ENCODE results near the gene GCH1. TPM values are rescaled to one million over a fixed set of nuclear protein-coding genes. Genes with fewer than 3 reads are reported as not detected.
"Not testable (repeated sequence)": the region's sequence is repeated elsewhere in the genome, so short reads cannot be mapped to it uniquely, and the experiment has no call there.

GCH1 gene
- total and polyA plus RNA-seq, 7 experiments from 2014 or later = 21.4 to 64.1 (median 23.2) TPM

DNA sequence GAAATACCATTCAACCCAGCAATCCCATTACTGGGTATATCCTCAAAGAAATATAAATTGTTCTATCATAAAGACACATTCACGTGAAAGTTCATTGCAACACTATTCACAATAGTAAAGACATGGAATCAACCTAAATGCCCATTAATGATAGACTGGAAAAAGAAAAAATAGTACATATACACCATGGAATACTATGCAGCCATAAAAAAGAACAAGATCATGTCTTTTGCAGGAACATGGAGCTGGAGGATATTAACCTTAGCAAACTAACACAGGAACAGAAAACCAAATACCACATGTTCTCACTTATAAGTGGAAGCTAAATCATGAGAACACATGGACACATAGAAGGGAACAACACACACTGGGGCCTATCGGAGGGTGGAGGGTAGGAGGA, 101.1 kb downstream of the GCH1 start:
- POLR2A ChIA-PET; H3K27me3 ChIP-seq (ENCODE audit: control insufficient read depth in 2 of 2, insufficient read depth in 2 of 2, low read length in 2 of 2); CTCF ChIA-PET; DNase-seq; H3K4me3 ChIP-seq (ENCODE audit: low read length); H3K9me3 ChIP-seq (ENCODE audit: control insufficient read depth in 2 of 3, low read length in 3 of 3); H3K4me1 ChIP-seq (ENCODE audit: control insufficient read depth in 2 of 2, insufficient read depth in 2 of 2, low read length in 2 of 2); H3K9me3 Mint-ChIP-seq; H3K27ac Mint-ChIP-seq; H3K4me3 Mint-ChIP-seq; H3K4me1 Mint-ChIP-seq; H3K27ac ChIP-seq (ENCODE audit: low read depth, low read length); H3K36me3 ChIP-seq (ENCODE audit: control insufficient read depth in 2 of 3, insufficient read depth in 3 of 3, low read length in 3 of 3); intact Hi-C loops (cut with micrococcal nuclease); ATAC-seq; H3K36me3 Mint-ChIP-seq: not testable (repeated sequence)
- H3K27me3 Mint-ChIP-seq = peaks cover 19 to 39% (median 21%) of the 10 kb centered on the region in 5 donors

- intact Hi-C loops (cut with micrococcal nuclease) = no loop called here
- H3K36me3 Mint-ChIP-seq = peaks cover 0 to 11% (median 3%) of the 10 kb centered on the region in 5 donors
- no peaks in the 10 kb centered on the region for H3K9me3 ChIP-seq (ENCODE audit: control insufficient read depth in 2 of 3, low read length in 3 of 3)
- DNase-seq = no peak
- no peak overlapping the region for H3K4me3 Mint-ChIP-seq
- H3K27ac ChIP-seq (ENCODE audit: low read depth, low read length) = no peak overlapping the region
- POLR2A ChIA-PET = no interaction called here
- H3K27me3 ChIP-seq (ENCODE audit: control insufficient read depth in 2 of 2, insufficient read depth in 2 of 2, low read length in 2 of 2) = peaks cover 0 to 3% of the 10 kb centered on the region in 2 donors
- CTCF ChIA-PET = no interaction called here
- H3K4me3 ChIP-seq (ENCODE audit: low read length) = no peak overlapping the region
- H3K27me3 Mint-ChIP-seq = peaks cover 7 to 34% (median 17%) of the 10 kb centered on the region in 5 donors
- no peak for ATAC-seq
- H3K36me3 ChIP-seq (ENCODE audit: control insufficient read depth in 2 of 3, insufficient read depth in 3 of 3, low read length in 3 of 3) = no peaks in the 10 kb centered on the region
- H3K4me1 Mint-ChIP-seq = no peaks in the 10 kb centered on the region
- no peak overlapping the region for H3K27ac Mint-ChIP-seq
- H3K9me3 Mint-ChIP-seq = peaks cover 0 to 10% (median 0%) of the 10 kb centered on the region in 11 donors
- no peaks in the 10 kb centered on the region for H3K4me1 ChIP-seq (ENCODE audit: control insufficient read depth in 2 of 2, insufficient read depth in 2 of 2, low read length in 2 of 2)
Measured at GRCh38 chr14:54798465-54799124, 104.0 kb downstream of the GCH1 start.

- H3K4me3 ChIP-seq (ENCODE audit: low read length) = no peak overlapping the region
- intact Hi-C loops (cut with micrococcal nuclease) = no loop called here
- peaks cover 0 to 11% (median 3%) of the 10 kb centered on the region in 5 donors for H3K36me3 Mint-ChIP-seq
- no peaks in the 10 kb centered on the region for H3K4me1 ChIP-seq (ENCODE audit: control insufficient read depth in 2 of 2, insufficient read depth in 2 of 2, low read length in 2 of 2)
- no peak for DNase-seq
- no peak for ATAC-seq
- ChIA-PET POLR2A (no interaction called here), CTCF (no interaction called here)
- no peaks in the 10 kb centered on the region for H3K36me3 ChIP-seq (ENCODE audit: control insufficient read depth in 2 of 3, insufficient read depth in 3 of 3, low read length in 3 of 3)
- no peak overlapping the region for H3K4me3 Mint-ChIP-seq
- no peak overlapping the region for H3K27ac Mint-ChIP-seq
- H3K4me1 Mint-ChIP-seq = no peaks in the 10 kb centered on the region
- peaks cover 0 to 10% (median 0%) of the 10 kb centered on the region in 11 donors for H3K9me3 Mint-ChIP-seq
- H3K9me3 ChIP-seq (ENCODE audit: control insufficient read depth in 2 of 3, low read length in 3 of 3) = no peaks in the 10 kb centered on the region
- no peak overlapping the region for H3K27ac ChIP-seq (ENCODE audit: low read depth, low read length)
- peaks cover 7 to 34% (median 17%) of the 10 kb centered on the region in 5 donors for H3K27me3 Mint-ChIP-seq
- peaks cover 0 to 3% of the 10 kb centered on the region in 2 donors for H3K27me3 ChIP-seq (ENCODE audit: control insufficient read depth in 2 of 2, insufficient read depth in 2 of 2, low read length in 2 of 2)
Measured at GRCh38 chr14:54797986-54798385, 104.6 kb downstream of the GCH1 start.

DNA sequence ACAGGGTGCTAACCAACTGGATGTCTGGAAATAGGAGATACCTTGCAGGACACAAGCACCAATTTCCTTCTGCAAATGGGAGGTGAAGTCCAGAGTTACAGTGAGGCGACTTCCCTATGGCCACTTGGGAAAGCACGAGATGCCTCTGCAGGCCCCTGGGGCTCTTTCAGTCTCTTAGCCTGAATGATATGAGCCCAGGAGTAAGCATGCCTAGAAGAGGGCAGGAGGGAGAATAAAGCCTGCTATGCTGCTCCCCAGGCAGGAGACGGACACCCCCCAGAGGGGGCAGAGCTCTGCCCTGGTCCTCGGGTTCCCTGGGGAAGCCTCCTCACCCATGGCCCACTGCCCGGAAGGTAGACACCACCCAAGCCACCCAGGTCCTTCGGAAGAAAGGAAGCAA, 105.1 kb downstream of the GCH1 start:
- DNase-seq (no peak), ATAC-seq (no peak)
- Histone ChIP-seq H3K36me3 (ENCODE audit: control insufficient read depth in 2 of 3, insufficient read depth in 3 of 3, low read length in 3 of 3) (no peaks in the 10 kb centered on the region), H3K9me3 (ENCODE audit: control insufficient read depth in 2 of 3, low read length in 3 of 3) (no peaks in the 10 kb centered on the region), H3K4me3 (ENCODE audit: low read length) (no peak overlapping the region), H3K27ac (ENCODE audit: low read depth, low read length) (no peak overlapping the region), H3K4me1 (ENCODE audit: control insufficient read depth in 2 of 2, insufficient read depth in 2 of 2, low read length in 2 of 2) (no peaks in the 10 kb centered on the region), H3K27me3 (ENCODE audit: control insufficient read depth in 2 of 2, insufficient read depth in 2 of 2, low read length in 2 of 2) (peaks cover 0 to 3% of the 10 kb centered on the region in 2 donors)
- H3K9me3 Mint-ChIP-seq = peaks cover 0 to 10% (median 0%) of the 10 kb centered on the region in 11 donors
- ChIA-PET CTCF (no interaction called here), POLR2A (no interaction called here)
- peaks cover 0 to 11% (median 3%) of the 10 kb centered on the region in 5 donors for H3K36me3 Mint-ChIP-seq
- H3K4me1 Mint-ChIP-seq = no peaks in the 10 kb centered on the region
- H3K27me3 Mint-ChIP-seq = peaks cover 7 to 32% (median 17%) of the 10 kb centered on the region in 5 donors
- H3K4me3 Mint-ChIP-seq = no peak overlapping the region
- intact Hi-C loops (cut with micrococcal nuclease) = no loop called here
- H3K27ac Mint-ChIP-seq = no peak overlapping the region

DNA sequence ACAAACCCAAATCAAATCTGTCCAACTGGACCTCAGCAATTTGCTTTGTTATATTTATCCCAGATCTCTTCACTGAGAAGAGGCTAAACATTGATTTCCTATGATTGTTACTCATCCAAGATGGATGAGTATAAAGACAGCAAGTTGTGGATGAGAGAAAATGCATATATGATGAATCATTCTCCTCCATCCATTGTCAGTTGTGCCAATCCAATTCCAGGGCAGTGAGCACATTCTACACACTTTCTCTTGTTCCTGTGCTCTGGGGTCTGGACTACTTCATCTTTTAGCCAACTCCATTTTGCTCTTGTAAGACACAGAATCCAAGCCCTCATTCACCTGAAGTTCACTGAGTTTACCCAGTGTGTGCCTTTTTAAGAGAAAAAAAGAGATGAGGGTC, 105.7 kb downstream of the GCH1 start:
- H3K4me1 ChIP-seq (ENCODE audit: control insufficient read depth in 2 of 2, insufficient read depth in 2 of 2, low read length in 2 of 2) = no peaks in the 10 kb centered on the region
- Mint-ChIP-seq H3K36me3 (peaks cover 0 to 11% (median 3%) of the 10 kb centered on the region in 5 donors), H3K4me1 (no peaks in the 10 kb centered on the region), H3K27me3 (peaks cover 6 to 28% (median 17%) of the 10 kb centered on the region in 5 donors), H3K9me3 (peaks cover 0 to 10% (median 0%) of the 10 kb centered on the region in 11 donors), H3K4me3 (no peak overlapping the region), H3K27ac (no peak overlapping the region)
- CTCF ChIA-PET = no interaction called here
- no peak overlapping the region for H3K27ac ChIP-seq (ENCODE audit: low read depth, low read length)
- no peaks in the 10 kb centered on the region for H3K9me3 ChIP-seq (ENCODE audit: control insufficient read depth in 2 of 3, low read length in 3 of 3)
- H3K27me3 ChIP-seq (ENCODE audit: control insufficient read depth in 2 of 2, insufficient read depth in 2 of 2, low read length in 2 of 2) = peaks cover 0 to 3% of the 10 kb centered on the region in 2 donors
- POLR2A ChIA-PET = no interaction called here
- ATAC-seq (no peak), DNase-seq (no peak)
- H3K4me3 ChIP-seq (ENCODE audit: low read length) = no peak overlapping the region
- no peaks in the 10 kb centered on the region for H3K36me3 ChIP-seq (ENCODE audit: control insufficient read depth in 2 of 3, insufficient read depth in 3 of 3, low read length in 3 of 3)
- intact Hi-C loops (cut with micrococcal nuclease) = no loop called here

DNA sequence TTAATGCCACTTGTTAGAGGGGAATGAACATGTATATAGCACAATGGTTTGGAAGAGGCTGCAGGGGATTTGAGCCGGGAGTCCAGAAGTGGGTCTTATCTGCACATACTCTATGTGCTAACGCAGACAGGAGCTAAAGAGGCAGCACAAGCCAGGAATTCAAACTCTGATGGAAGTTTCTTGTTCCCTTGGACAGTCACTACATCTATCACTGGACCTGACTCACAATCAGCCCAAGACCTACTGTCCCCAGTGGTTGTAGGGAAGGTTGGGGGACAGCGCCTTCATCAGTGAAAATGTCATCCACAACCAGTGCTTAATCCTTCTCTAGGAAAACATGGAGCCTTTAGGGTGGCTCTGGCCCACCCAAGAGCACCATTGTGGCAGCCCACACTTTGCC, 107.8 kb downstream of the GCH1 start:
- CTCF ChIA-PET = interaction anchor here (0.6 to 1.4 kb wide), 2 partner anchors 11 to 1682 kb away, joined by 3 to 4 read pairs; no protein-coding TSS in a partner anchor
- Histone ChIP-seq H3K9me3 (ENCODE audit: control insufficient read depth in 2 of 3, low read length in 3 of 3) (no peaks in the 10 kb centered on the region), H3K36me3 (ENCODE audit: control insufficient read depth in 2 of 3, insufficient read depth in 3 of 3, low read length in 3 of 3) (no peaks in the 10 kb centered on the region), H3K27ac (ENCODE audit: low read depth, low read length) (no peak overlapping the region), H3K27me3 (ENCODE audit: control insufficient read depth in 2 of 2, insufficient read depth in 2 of 2, low read length in 2 of 2) (peaks cover 0 to 3% of the 10 kb centered on the region in 2 donors), H3K4me1 (ENCODE audit: control insufficient read depth in 2 of 2, insufficient read depth in 2 of 2, low read length in 2 of 2) (no peaks in the 10 kb centered on the region), H3K4me3 (ENCODE audit: low read length) (no peak overlapping the region)
- H3K9me3 Mint-ChIP-seq = peaks cover 0 to 10% (median 0%) of the 10 kb centered on the region in 11 donors
- DNase-seq = no peak
- peaks cover 0 to 15% (median 7%) of the 10 kb centered on the region in 5 donors for H3K27me3 Mint-ChIP-seq
- POLR2A ChIA-PET = no interaction called here
- H3K4me3 Mint-ChIP-seq = no peak overlapping the region
- intact Hi-C loops (cut with micrococcal nuclease) = no loop called here
- H3K4me1 Mint-ChIP-seq = no peaks in the 10 kb centered on the region
- peaks cover 0 to 11% (median 0%) of the 10 kb centered on the region in 5 donors for H3K36me3 Mint-ChIP-seq
- no peak for ATAC-seq
- no peak overlapping the region for H3K27ac Mint-ChIP-seq

DNA sequence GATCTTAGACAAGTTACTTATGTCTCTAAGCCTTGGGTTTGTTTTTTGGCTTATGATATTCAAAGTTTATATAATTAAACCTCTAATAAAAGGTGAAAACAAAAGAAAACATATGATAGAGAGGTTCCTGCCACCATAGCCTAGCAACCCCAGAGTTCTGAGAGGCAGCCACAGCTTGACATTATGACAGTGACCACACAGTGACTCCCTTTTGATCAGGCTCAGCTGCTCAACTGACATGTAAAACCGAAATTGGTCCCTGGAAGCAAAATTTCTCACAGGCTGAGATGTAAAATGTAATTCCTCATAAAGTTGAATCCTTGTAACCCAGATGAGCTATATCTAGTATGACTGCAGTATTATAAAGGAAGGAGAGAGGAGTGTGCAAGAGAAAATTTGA, 108.5 kb downstream of the GCH1 start:
- Histone ChIP-seq H3K36me3 (ENCODE audit: control insufficient read depth in 2 of 3, insufficient read depth in 3 of 3, low read length in 3 of 3) (no peaks in the 10 kb centered on the region), H3K27me3 (ENCODE audit: control insufficient read depth in 2 of 2, insufficient read depth in 2 of 2, low read length in 2 of 2) (peaks cover 0 to 3% of the 10 kb centered on the region in 2 donors), H3K4me1 (ENCODE audit: control insufficient read depth in 2 of 2, insufficient read depth in 2 of 2, low read length in 2 of 2) (no peaks in the 10 kb centered on the region), H3K27ac (ENCODE audit: low read depth, low read length) (no peak overlapping the region), H3K4me3 (ENCODE audit: low read length) (no peak overlapping the region), H3K9me3 (ENCODE audit: control insufficient read depth in 2 of 3, low read length in 3 of 3) (no peaks in the 10 kb centered on the region)
- H3K4me1 Mint-ChIP-seq = no peaks in the 10 kb centered on the region
- ChIA-PET POLR2A (no interaction called here), CTCF (interaction anchor here (0.5 to 1.6 kb wide), 3 partner anchors 12 to 641 kb away, joined by 3 to 6 read pairs (median 5); no protein-coding TSS in a partner anchor)
- peaks cover 0 to 10% (median 0%) of the 10 kb centered on the region in 11 donors for H3K9me3 Mint-ChIP-seq
- intact Hi-C loops (cut with micrococcal nuclease) = no loop called here
- no peak for ATAC-seq
- H3K27me3 Mint-ChIP-seq = peaks cover 0 to 12% (median 6%) of the 10 kb centered on the region in 5 donors
- peaks cover 0 to 11% (median 0%) of the 10 kb centered on the region in 5 donors for H3K36me3 Mint-ChIP-seq
- no peak for DNase-seq
- H3K27ac Mint-ChIP-seq = no peak overlapping the region
- no peak overlapping the region for H3K4me3 Mint-ChIP-seq
